Measurements from ENCODE around the gene CDKN2D. TPM values are rescaled to one million over a fixed set of nuclear protein-coding genes. Genes with fewer than 3 reads are reported as not detected.
"Not testable (repeated sequence)": the region's sequence is repeated elsewhere in the genome, so short reads cannot be mapped to it uniquely, and the experiment has no call there.

The CDKN2D gene
- total and polyA plus RNA-seq, 9 donors = 2.8 to 7.6 (median 5.6) TPM

GRCh38 chr19:10543420-10544241 is 25.1 kb downstream of the CDKN2D start, which contains the start of gene ATG4D:
ATG4D (plus strand) TSS chr19:10543904; CDS start chr19:10544091, 187 bp downstream.
- Histone ChIP-seq H3K36me3 (no peaks in the 10 kb centered on the region), H3K27me3 (no peaks in the 10 kb centered on the region), H3K27ac (peak within 1 kb of the TSS; percentile 84 to 95), H3K9me3 (no peaks in the 10 kb centered on the region), H3K4me1 (ENCODE audit: insufficient read depth) (peaks cover 2% of the 10 kb centered on the region), H3K4me3 (peak within 1 kb of the TSS; percentile 99)
- 0 to 1% (median 1%) methylated on average over 43 to 79 of the region's 79 CpGs for WGBS, 3 donors
- peak; percentile 65 for TF ChIP-seq POLR2A (IDR thresholded peaks at IDR 0.05)
- no peak for TF ChIP-seq EP300 (IDR thresholded peaks at IDR 0.05)
- peak; percentile 75 to 89 (median 81) for DNase-seq
- intact Hi-C loops (cut with DNase I) = no loop called here

- no peak for DNase-seq
- Histone ChIP-seq H3K4me1 (ENCODE audit: insufficient read depth) (peaks cover 2% of the 10 kb centered on the region), H3K4me3 (no peak overlapping the region), H3K27ac (peak overlapping the region in 1 of 2 donors; percentile 95), H3K27me3 (no peaks in the 10 kb centered on the region), H3K9me3 (no peaks in the 10 kb centered on the region), H3K36me3 (no peaks in the 10 kb centered on the region)
- 39 to 49% (median 44%) methylated on average over 8 of the region's 8 CpGs for WGBS, 3 donors
- intact Hi-C loops (cut with DNase I) = no loop called here
- TF ChIP-seq EP300 (IDR thresholded peaks at IDR 0.05) (no peak), POLR2A (IDR thresholded peaks at IDR 0.05) (no peak), CTCF (IDR thresholded peaks at IDR 0.05) (no peak)
These were observed 25.7 kb downstream of the CDKN2D start for GRCh38 chr19:10543059-10543419.

- H3K9me3 ChIP-seq; H3K36me3 ChIP-seq; intact Hi-C loops (cut with DNase I); H3K4me1 ChIP-seq (ENCODE audit: insufficient read depth); H3K27ac ChIP-seq; H3K27me3 ChIP-seq; H3K4me3 ChIP-seq; DNase-seq: not testable (repeated sequence)
- 67 to 70% (median 70%) methylated on average over 9 of the region's 9 CpGs for WGBS, 3 donors
These were observed 29.8 kb downstream of the CDKN2D start for GRCh38 chr19:10539016-10539415.

GRCh38 chr19:10538204-10538983 is 30.4 kb downstream of the CDKN2D start:
- intact Hi-C loops (cut with DNase I) = no loop called here
- 76 to 78% (median 77%) methylated on average over 20 of the region's 20 CpGs for WGBS, 3 donors

More at GRCh38 chr19:10538204-10538983, 30.4 kb downstream of the CDKN2D start:
- H3K9me3 ChIP-seq = no peaks in the 10 kb centered on the region
- TF ChIP-seq POLR2A (IDR thresholded peaks at IDR 0.05) = no peak
- no peak for TF ChIP-seq EP300 (IDR thresholded peaks at IDR 0.05)
- no peak for TF ChIP-seq CTCF (IDR thresholded peaks at IDR 0.05)
- H3K4me3 ChIP-seq = no peak overlapping the region
- DNase-seq = no peak
- H3K27ac ChIP-seq = no peak overlapping the region
- H3K36me3 ChIP-seq = no peaks in the 10 kb centered on the region
- peaks cover 1% of the 10 kb centered on the region for H3K4me1 ChIP-seq (ENCODE audit: insufficient read depth)
- no peaks in the 10 kb centered on the region for H3K27me3 ChIP-seq
